Stimulated activated CD4-positive, alpha-beta T cell treated with anti-CD3 and anti-CD28 coated beads, Interleukin-1b, Interleukin-23, amount 100 ng/mL, for 48 hours (primary cell): ENCODE data around the gene HES4.
A peak's percentile ranks its signal among the peaks of the same experiment; 100 is the strongest.

ENCODE experiments used
- DNase-seq: peaks from one replicate; pipeline ENCODE4 v3.0.0-alpha.2; 2020

Gene HES4

GRCh38 chr1:965526-966134 lies 34.3 kb downstream of the HES4 start:
- DNase-seq: no peak

GRCh38 chr1:964691-965525 lies 35.0 kb downstream of the HES4 start:
- no peak for DNase-seq

GRCh38 chr1:963746-964525 lies 36.0 kb downstream of the HES4 start:
- DNase-seq: no peak

GRCh38 chr1:963301-963651 lies 36.6 kb downstream of the HES4 start:
- DNase-seq: no peak

- no peak for DNase-seq
Measured at GRCh38 chr1:962381-963300, 37.3 kb downstream of the HES4 start.

GRCh38 chr1:961132-961669 lies 38.7 kb downstream of the HES4 start:
- DNase-seq: no peak

GRCh38 chr1:960363-961131 lies 39.4 kb downstream of the HES4 start, which contains the start of gene KLHL17:
TSS of gene KLHL17 (plus strand) at chr1:960584. CDS start at chr1:960694, 110 bp downstream.
- peak; percentile 82 for DNase-seq

GRCh38 chr1:959731-960362 lies 40.0 kb downstream of the HES4 start:
- no peak for DNase-seq

- peak; percentile 95 for DNase-seq
Measured at GRCh38 chr1:958823-959730, 40.8 kb downstream of the HES4 start, which contains the start of gene NOC2L. TSS of gene NOC2L (minus strand) at chr1:959256. CDS start at chr1:959240, 16 bp downstream.

GRCh38 chr1:956636-957035 lies 43.3 kb downstream of the HES4 start:
- DNase-seq: no peak

GRCh38 chr1:955474-955873 lies 44.4 kb downstream of the HES4 start:
- DNase-seq: no peak

GRCh38 chr1:954927-955326 lies 45.0 kb downstream of the HES4 start:
- DNase-seq: no peak

GRCh38 chr1:953524-954320 lies 46.2 kb downstream of the HES4 start:
- DNase-seq: no peak

- DNase-seq: no peak
Measured at GRCh38 chr1:952603-953002, 47.3 kb downstream of the HES4 start.

- no peak for DNase-seq
Measured at GRCh38 chr1:952201-952600, 47.7 kb downstream of the HES4 start.

GRCh38 chr1:951364-951763 lies 48.5 kb downstream of the HES4 start:
- no peak for DNase-seq

- no peak for DNase-seq
Measured at GRCh38 chr1:950881-951280, 49.0 kb downstream of the HES4 start.

GRCh38 chr1:950268-950667 lies 49.6 kb downstream of the HES4 start:
- no peak for DNase-seq
